ENCODE data around the gene KRTAP13-1.

DNA sequence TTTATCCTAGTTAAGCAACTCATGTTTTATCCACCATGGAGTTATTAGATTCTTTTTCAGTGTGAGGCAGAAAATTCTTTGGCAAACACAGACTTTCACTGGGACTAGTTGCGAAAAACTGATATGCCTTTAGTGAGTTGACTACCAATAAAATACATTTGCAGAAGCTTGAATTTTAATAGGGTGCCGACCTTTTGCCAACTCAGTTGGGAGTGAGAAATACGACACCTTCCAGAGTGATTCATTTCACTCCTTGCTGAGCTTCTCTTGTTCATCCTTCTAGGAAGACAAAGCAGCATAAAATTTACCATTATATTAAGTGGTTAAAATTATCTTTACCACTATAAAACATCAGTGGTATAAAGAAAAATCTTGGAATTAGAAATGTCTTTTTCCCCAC is 46.3 kb upstream of the KRTAP13-1 start:
- TF ChIP-seq, protein P1, sequence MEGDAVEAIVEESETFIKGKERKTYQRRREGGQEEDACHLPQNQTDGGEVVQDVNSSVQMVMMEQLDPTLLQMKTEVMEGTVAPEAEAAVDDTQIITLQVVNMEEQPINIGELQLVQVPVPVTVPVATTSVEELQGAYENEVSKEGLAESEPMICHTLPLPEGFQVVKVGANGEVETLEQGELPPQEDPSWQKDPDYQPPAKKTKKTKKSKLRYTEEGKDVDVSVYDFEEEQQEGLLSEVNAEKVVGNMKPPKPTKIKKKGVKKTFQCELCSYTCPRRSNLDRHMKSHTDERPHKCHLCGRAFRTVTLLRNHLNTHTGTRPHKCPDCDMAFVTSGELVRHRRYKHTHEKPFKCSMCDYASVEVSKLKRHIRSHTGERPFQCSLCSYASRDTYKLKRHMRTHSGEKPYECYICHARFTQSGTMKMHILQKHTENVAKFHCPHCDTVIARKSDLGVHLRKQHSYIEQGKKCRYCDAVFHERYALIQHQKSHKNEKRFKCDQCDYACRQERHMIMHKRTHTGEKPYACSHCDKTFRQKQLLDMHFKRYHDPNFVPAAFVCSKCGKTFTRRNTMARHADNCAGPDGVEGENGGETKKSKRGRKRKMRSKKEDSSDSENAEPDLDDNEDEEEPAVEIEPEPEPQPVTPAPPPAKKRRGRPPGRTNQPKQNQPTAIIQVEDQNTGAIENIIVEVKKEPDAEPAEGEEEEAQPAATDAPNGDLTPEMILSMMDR (IDR thresholded peaks at IDR 0.05): no peak
- no peak for TF ChIP-seq POLR2A (IDR thresholded peaks at IDR 0.05)

Data from testis (tissue), 2 donors.